NT2/D1 (cell line): ENCODE results near the gene PLCD4.

ENCODE experiments used
- SUZ12 ChIP-seq: IDR thresholded peaks from 2 replicates; pipeline ENCODE4 v1.6.1; 2011; ENCODE audit not compliant: insufficient read length, insufficient read depth; ENCODE audit errors: extremely low read depth
- YY1 ChIP-seq: IDR thresholded peaks from 2 replicates; pipeline ENCODE4 v1.6.1; 2011; ENCODE audit not compliant: insufficient read length, insufficient read depth
- ZNF274 ChIP-seq: IDR thresholded peaks from 2 replicates; pipeline ENCODE4 v1.6.1; 2011; ENCODE audit warnings: mild to moderate bottlenecking, low read depth, low read length

GRCh38 chr2:218643751-218644310 lies 36.1 kb downstream of the PLCD4 start:
- TF ChIP-seq YY1 = no peak
- TF ChIP-seq SUZ12 = no peak
- no peak for TF ChIP-seq ZNF274
